IMR-90 (cell line): ENCODE data around the gene SUGCT. TPM values are rescaled to one million over a fixed set of nuclear protein-coding genes. Genes with fewer than 3 reads are reported as not detected.

Experiments used
- ATAC-seq: fragments of 200-7000 bp; cut with Tn5 transposase; 2 replicates; pipeline ENCODE4 v1.9.1; 2020; ENCODE audit warnings: low read depth, mild to moderate bottlenecking, moderate library complexity
- BruUV-seq: library from RNA; stranded (reverse); fragments of 400-500 nt; replicated peaks from 2 replicates; lab custom pipeline; 2021; lab: Mats Ljungman, UMichigan
- CTCF ChIA-PET: fragments of 300-600 bp; formaldehyde crosslinking; extraction: SDS; loops from one replicate; lab custom pipeline; 2021; ENCODE audit warnings: antibody characterized with exemption; lab: Yijun Ruan, JAX
- POLR2A ChIA-PET: fragments of 300-600 bp; sonication (Branson Sonifier 250); formaldehyde crosslinking; loops from one replicate; lab custom pipeline; 2022; ENCODE audit warnings: antibody characterized with exemption; ENCODE audit not compliant: unreplicated experiment; lab: Charles Lee
- DNase-seq: peaks from one replicate; pipeline ENCODE4 v3.0.0; 2013
- H2AFZ ChIP-seq: replicated peaks from 2 replicates; pipeline ENCODE3; 2013; ENCODE audit warnings: low read length, mild to moderate bottlenecking; ENCODE audit not compliant: poor library complexity
- H2AK5ac ChIP-seq: 2 replicates; pipeline ENCODE4 v1.6.1; 2013; ENCODE audit warnings: low read depth, low read length, inconsistent platforms
- H2AK9ac ChIP-seq: replicated peaks from 2 replicates; pipeline ENCODE3; 2013; ENCODE audit warnings: mild to moderate bottlenecking, low read depth, low read length, moderate library complexity; ENCODE audit not compliant: poor library complexity
- H2BK120ac ChIP-seq: 2 replicates; pipeline ENCODE4 v1.6.1; 2013; ENCODE audit warnings: low read depth, low read length, inconsistent platforms
- H2BK15ac ChIP-seq: 3 replicates; pipeline ENCODE4 v1.6.1; 2013; ENCODE audit warnings: low read depth, low read length, inconsistent platforms
- H2BK20ac ChIP-seq: 2 replicates; pipeline ENCODE4 v1.6.1; 2013; ENCODE audit warnings: low read depth, mild to moderate bottlenecking, inconsistent platforms, low read length, moderate library complexity
- H2BK5ac ChIP-seq: 2 replicates; pipeline ENCODE4 v1.6.1; 2013; ENCODE audit warnings: mild to moderate bottlenecking, low read depth, low read length, inconsistent platforms; ENCODE audit not compliant: poor library complexity, severe bottlenecking
- H3K14ac ChIP-seq: replicated peaks from 2 replicates; pipeline ENCODE4 v1.6.1; 2013; ENCODE audit warnings: low read depth, low read length, inconsistent platforms
- H3K18ac ChIP-seq: 2 replicates; pipeline ENCODE4 v1.6.1; 2013; ENCODE audit warnings: low read depth, low read length, control low read depth
- H3K23ac ChIP-seq: 2 replicates; pipeline ENCODE4 v1.6.1; 2013; ENCODE audit warnings: low read depth, low read length, inconsistent platforms
- H3K27ac ChIP-seq: 2 replicates; pipeline ENCODE4 v1.5.1; 2013; ENCODE audit warnings: mild to moderate bottlenecking, control low read depth, low read length; ENCODE audit not compliant: insufficient read depth
- H3K27me3 ChIP-seq: 2 replicates; pipeline ENCODE4 v1.6.1; 2013; ENCODE audit warnings: low read length; ENCODE audit not compliant: control insufficient read depth, insufficient read depth
- H3K36me3 ChIP-seq: 2 replicates; pipeline ENCODE4 v1.6.1; 2013; ENCODE audit warnings: low read length, mixed read lengths; ENCODE audit not compliant: control insufficient read depth, insufficient read depth
- H3K4ac ChIP-seq: 2 replicates; pipeline ENCODE4 v1.6.1; 2013; ENCODE audit warnings: low read depth, low read length, inconsistent platforms
- H3K4me1 ChIP-seq: 2 replicates; pipeline ENCODE4 v1.6.1; 2013; ENCODE audit warnings: low read length, mixed read lengths; ENCODE audit not compliant: control insufficient read depth, insufficient read depth
- H3K4me2 ChIP-seq: 2 replicates; pipeline ENCODE4 v1.6.1; 2013; ENCODE audit warnings: low read depth, mild to moderate bottlenecking, control low read depth, low read length, moderate library complexity
- H3K4me3 ChIP-seq: 2 replicates; pipeline ENCODE4 v1.5.1; 2013; ENCODE audit warnings: low read depth, mild to moderate bottlenecking, control low read depth, low read length, moderate library complexity; ENCODE audit not compliant: insufficient read depth
- H3K56ac ChIP-seq: 2 replicates; pipeline ENCODE4 v1.6.1; 2013; ENCODE audit warnings: low read length, inconsistent platforms; ENCODE audit not compliant: insufficient read depth; ENCODE audit errors: extremely low read depth
- H3K79me1 ChIP-seq, 2 experiments: 2 replicates each; pipeline ENCODE4 v1.6.1; 2013; ENCODE audit warnings: low read length in 2 of 2, inconsistent platforms in 1 of 2, low read depth in 1 of 2
- H3K9ac ChIP-seq: 2 replicates; pipeline ENCODE4 v1.6.1; 2013; ENCODE audit warnings: low read depth, low read length, control low read depth
- H3K9me1 ChIP-seq: 2 replicates; pipeline ENCODE4 v1.6.1; 2013; ENCODE audit warnings: low read length, inconsistent platforms; ENCODE audit not compliant: insufficient read depth
- H3K9me3 ChIP-seq: 2 replicates; pipeline ENCODE4 v1.6.1; 2013; ENCODE audit warnings: low read length; ENCODE audit not compliant: control insufficient read depth, insufficient read depth
- H4K20me1 ChIP-seq: 2 replicates; pipeline ENCODE4 v1.6.1; 2013; ENCODE audit warnings: low read length, inconsistent platforms; ENCODE audit not compliant: insufficient read depth
- H4K5ac ChIP-seq: 2 replicates; pipeline ENCODE4 v1.6.1; 2013; ENCODE audit warnings: mild to moderate bottlenecking, low read depth, low read length, control low read depth
- H4K8ac ChIP-seq, 2 experiments: 2 replicates each; pipeline ENCODE4 v1.6.1; 2013; ENCODE audit warnings: low read depth in 2 of 2, low read length in 2 of 2, control low read depth in 1 of 2, inconsistent platforms in 1 of 2
- H4K91ac ChIP-seq: 2 replicates; pipeline ENCODE4 v1.6.1; 2013; ENCODE audit warnings: low read depth, low read length, inconsistent platforms; ENCODE audit not compliant: insufficient read depth
- BHLHE40 ChIP-seq: fragments of 150-350 bp; IDR thresholded peaks from 2 replicates; pipeline ENCODE4 v1.6.1; 2016; ENCODE audit warnings: mild to moderate bottlenecking, low read depth, low read length
- CEBPB ChIP-seq: IDR thresholded peaks from 2 replicates; pipeline ENCODE4 v1.6.1; 2012; ENCODE audit warnings: low read depth, low read length, improper control_type of control experiment
- CHD1 ChIP-seq: IDR thresholded peaks from 2 replicates; pipeline ENCODE4 v1.6.1; 2012; ENCODE audit warnings: low read depth, low read length, improper control_type of control experiment
- ELK1 ChIP-seq: fragments of 150-350 bp; IDR thresholded peaks from 2 replicates; pipeline ENCODE4 v1.6.1; 2016; ENCODE audit warnings: low read depth, mild to moderate bottlenecking, low read length, moderate library complexity, borderline replicate concordance
- FOS ChIP-seq: fragments of 150-350 bp; IDR thresholded peaks from 2 replicates; pipeline ENCODE4 v1.6.1; 2016; ENCODE audit warnings: low read depth, low read length
- MAFK ChIP-seq: IDR thresholded peaks from 2 replicates; pipeline ENCODE4 v1.6.1; 2012; ENCODE audit warnings: low read depth, low read length, improper control_type of control experiment
- MAZ ChIP-seq: IDR thresholded peaks from 2 replicates; pipeline ENCODE4 v1.6.1; 2012; ENCODE audit warnings: low read depth, mild to moderate bottlenecking, low read length, improper control_type of control experiment, moderate library complexity, borderline replicate concordance
- MXI1 ChIP-seq: IDR thresholded peaks from 2 replicates; pipeline ENCODE4 v1.6.1; 2012; ENCODE audit warnings: low read depth, mild to moderate bottlenecking, low read length, moderate library complexity, borderline replicate concordance
- NFE2L2 ChIP-seq: fragments of 150-350 bp; IDR thresholded peaks from 2 replicates; pipeline ENCODE4 v1.6.1; 2016; ENCODE audit warnings: low read depth, mild to moderate bottlenecking, low read length
- POLR2A ChIP-seq: IDR thresholded peaks from 2 replicates; pipeline ENCODE4 v1.6.1; 2012; ENCODE audit warnings: mild to moderate bottlenecking, low read depth, low read length
- RAD21 ChIP-seq: IDR thresholded peaks from 2 replicates; pipeline ENCODE4 v1.6.1; 2012; ENCODE audit warnings: low read length, improper control_type of control experiment
- RCOR1 ChIP-seq: IDR thresholded peaks from 2 replicates; pipeline ENCODE4 v1.6.1; 2012; ENCODE audit warnings: mild to moderate bottlenecking, low read length, improper control_type of control experiment; ENCODE audit not compliant: insufficient replicate concordance
- RFX5 ChIP-seq: IDR thresholded peaks from 2 replicates; pipeline ENCODE4 v1.8.0; 2012; ENCODE audit warnings: low read depth, mild to moderate bottlenecking, low read length, moderate library complexity
- SMC3 ChIP-seq: fragments of 150-350 bp; IDR thresholded peaks from 2 replicates; pipeline ENCODE4 v1.6.1; 2016; ENCODE audit warnings: low read depth, mild to moderate bottlenecking, antibody characterized with exemption, low read length, moderate library complexity
- USF2 ChIP-seq: fragments of 150-350 bp; IDR thresholded peaks from 2 replicates; pipeline ENCODE4 v1.6.1; 2017; ENCODE audit warnings: mild to moderate bottlenecking, antibody characterized with exemption, low read length, low read depth
- WGBS, 2 experiments: methylation state at CpG; one replicate each; pipeline versions ENCODE4 v1.1.5 to v1.1.7; 2013; ENCODE audit warnings: missing lambda C conversion rate in 2 of 2; ENCODE audit not compliant: insufficient read length in 1 of 2; ENCODE audit errors: extremely low coverage in 2 of 2; 5-methylcytosine and 5-hydroxymethylcytosine counted together
- dilution Hi-C: fragments of 300-500 bp; cut with HindIII; formaldehyde crosslinking; loops from one replicate; pipeline ENCODE4 v1.14.3; 2018; ENCODE audit warnings: low sequenced_read_pairs; ENCODE audit not compliant: unreplicated experiment
- in situ Hi-C: fragments of 300-500 bp; cut with MboI; formaldehyde crosslinking; loops from 3 replicates; pipeline ENCODE4 v1.14.3; 2019; ENCODE audit warnings: low sequenced_read_pairs, inconsistent platforms, mixed read lengths
- intact Hi-C: fragments of 100-400 bp; cut with micrococcal nuclease; formaldehyde crosslinking; loops from 2 replicates; pipeline ENCODE4 v1.10.0; 2022
- polyA plus RNA-seq, 3 experiments: library from polyadenylated mRNA; depleted of rRNA; stranded (reverse); fragments of >200 nt; gene quantifications; 2 replicates each; pipeline ENCODE4 v1.2.3, GENCODE V29; 2012; ENCODE audit warnings: low replicate concordance in 1 of 3
- total RNA-seq: library from RNA; depleted of rRNA; stranded (reverse); fragments of >200 nt; gene quantifications from 2 replicates; pipeline ENCODE4 v1.2.3, GENCODE V29; 2012
- TF ChIP-seq, protein P1 (sequence below): conservative IDR thresholded peaks from 2 replicates; pipeline ENCODE4 v1.5.1; 2012; ENCODE audit warnings: mild to moderate bottlenecking, low read depth, low read length, improper control_type of control experiment

SUGCT gene
- total and polyA plus RNA-seq, 2 of the 4 experiments (the other 2 are of a cell fraction): 5.9 to 8.3 TPM

GRCh38 chr7:40279991-40280390 is 145.2 kb downstream of the SUGCT start:
- Histone ChIP-seq H3K14ac (no peak overlapping the region), H4K91ac (no peak overlapping the region), H3K36me3 (no peaks in the 10 kb centered on the region), H4K5ac (no peak overlapping the region), H3K23ac (no peak overlapping the region), H2AK9ac (no peak overlapping the region), H3K4me3 (no peak overlapping the region), H4K20me1 (no peaks in the 10 kb centered on the region), H2BK5ac (no peak overlapping the region), H3K9me1 (no peaks in the 10 kb centered on the region), H2BK15ac (no peak overlapping the region), H2BK120ac (no peak overlapping the region), H3K4me2 (no peak overlapping the region), H3K27ac (no peak overlapping the region), H3K56ac (no peak overlapping the region), H3K18ac (no peak overlapping the region), H4K8ac (no peak overlapping the region), H3K4me1 (no peaks in the 10 kb centered on the region), H3K27me3 (no peaks in the 10 kb centered on the region), H3K9ac (no peak overlapping the region), H3K79me1 (no peaks in the 10 kb centered on the region), H2AFZ (no peak overlapping the region), H2BK20ac (no peak overlapping the region), H3K4ac (no peak overlapping the region), H2AK5ac (no peak overlapping the region), H3K9me3 (no peaks in the 10 kb centered on the region)
- ChIA-PET POLR2A (no interaction called here), CTCF (no interaction called here)
- ATAC-seq: no peak
- in situ Hi-C loops (no loop called here), intact Hi-C loops (no loop called here), dilution Hi-C loops (no loop called here)
- TF ChIP-seq BHLHE40 (no peak), MAZ (no peak), RFX5 (no peak), POLR2A (no peak), RCOR1 (no peak), SMC3 (no peak), ELK1 (no peak), CHD1 (no peak), FOS (no peak), USF2 (no peak), CEBPB (no peak), MXI1 (no peak), RAD21 (no peak), NFE2L2 (no peak), MAFK (no peak)
- TF ChIP-seq, protein P1, sequence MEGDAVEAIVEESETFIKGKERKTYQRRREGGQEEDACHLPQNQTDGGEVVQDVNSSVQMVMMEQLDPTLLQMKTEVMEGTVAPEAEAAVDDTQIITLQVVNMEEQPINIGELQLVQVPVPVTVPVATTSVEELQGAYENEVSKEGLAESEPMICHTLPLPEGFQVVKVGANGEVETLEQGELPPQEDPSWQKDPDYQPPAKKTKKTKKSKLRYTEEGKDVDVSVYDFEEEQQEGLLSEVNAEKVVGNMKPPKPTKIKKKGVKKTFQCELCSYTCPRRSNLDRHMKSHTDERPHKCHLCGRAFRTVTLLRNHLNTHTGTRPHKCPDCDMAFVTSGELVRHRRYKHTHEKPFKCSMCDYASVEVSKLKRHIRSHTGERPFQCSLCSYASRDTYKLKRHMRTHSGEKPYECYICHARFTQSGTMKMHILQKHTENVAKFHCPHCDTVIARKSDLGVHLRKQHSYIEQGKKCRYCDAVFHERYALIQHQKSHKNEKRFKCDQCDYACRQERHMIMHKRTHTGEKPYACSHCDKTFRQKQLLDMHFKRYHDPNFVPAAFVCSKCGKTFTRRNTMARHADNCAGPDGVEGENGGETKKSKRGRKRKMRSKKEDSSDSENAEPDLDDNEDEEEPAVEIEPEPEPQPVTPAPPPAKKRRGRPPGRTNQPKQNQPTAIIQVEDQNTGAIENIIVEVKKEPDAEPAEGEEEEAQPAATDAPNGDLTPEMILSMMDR: no peak
- no CpG with 5 or more reads among the region's 2 CpGs for WGBS, 2 experiments
- no TSS peak for BruUV-seq
- DNase-seq: no peak
